ENCODE data around the gene COL4A6.

The COL4A6 gene

DNA sequence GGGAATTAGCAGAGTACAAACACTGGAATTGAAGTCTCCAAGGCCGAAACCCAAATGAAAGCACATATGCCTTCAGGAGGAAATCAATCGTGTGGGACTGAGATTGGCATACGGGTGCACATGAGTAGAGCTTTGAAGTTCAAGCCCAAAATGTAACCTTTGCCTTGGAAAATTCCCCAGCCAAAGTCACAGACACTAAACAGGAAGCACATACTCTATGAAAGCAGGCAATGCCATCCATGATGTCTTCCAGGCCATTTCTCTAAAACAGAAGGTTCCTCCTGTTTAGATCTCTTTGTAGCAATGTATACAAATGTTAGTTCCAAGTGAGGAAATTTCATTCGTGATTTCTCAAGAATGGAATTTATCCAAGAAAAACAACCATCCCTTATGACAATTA, 162.5 kb downstream of the COL4A6 start:
- TF ChIP-seq, protein P1, sequence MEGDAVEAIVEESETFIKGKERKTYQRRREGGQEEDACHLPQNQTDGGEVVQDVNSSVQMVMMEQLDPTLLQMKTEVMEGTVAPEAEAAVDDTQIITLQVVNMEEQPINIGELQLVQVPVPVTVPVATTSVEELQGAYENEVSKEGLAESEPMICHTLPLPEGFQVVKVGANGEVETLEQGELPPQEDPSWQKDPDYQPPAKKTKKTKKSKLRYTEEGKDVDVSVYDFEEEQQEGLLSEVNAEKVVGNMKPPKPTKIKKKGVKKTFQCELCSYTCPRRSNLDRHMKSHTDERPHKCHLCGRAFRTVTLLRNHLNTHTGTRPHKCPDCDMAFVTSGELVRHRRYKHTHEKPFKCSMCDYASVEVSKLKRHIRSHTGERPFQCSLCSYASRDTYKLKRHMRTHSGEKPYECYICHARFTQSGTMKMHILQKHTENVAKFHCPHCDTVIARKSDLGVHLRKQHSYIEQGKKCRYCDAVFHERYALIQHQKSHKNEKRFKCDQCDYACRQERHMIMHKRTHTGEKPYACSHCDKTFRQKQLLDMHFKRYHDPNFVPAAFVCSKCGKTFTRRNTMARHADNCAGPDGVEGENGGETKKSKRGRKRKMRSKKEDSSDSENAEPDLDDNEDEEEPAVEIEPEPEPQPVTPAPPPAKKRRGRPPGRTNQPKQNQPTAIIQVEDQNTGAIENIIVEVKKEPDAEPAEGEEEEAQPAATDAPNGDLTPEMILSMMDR (IDR thresholded peaks at IDR 0.05; ENCODE audit: insufficient read depth, low read depth, low read length, missing control alignments): no peak
- no peak for DNase-seq (ENCODE audit: low read depth)
- no peak overlapping the region for H3K4me3 ChIP-seq (ENCODE audit: low read length)

- DNase-seq (ENCODE audit: low read depth): no peak
- TF ChIP-seq, protein P1 (IDR thresholded peaks at IDR 0.05; ENCODE audit: insufficient read depth, low read depth, low read length, missing control alignments): no peak
- H3K4me3 ChIP-seq (ENCODE audit: low read length): no peak overlapping the region
Observed at GRCh38 chrX:108271397-108271787, 166.8 kb downstream of the COL4A6 start.

DNA sequence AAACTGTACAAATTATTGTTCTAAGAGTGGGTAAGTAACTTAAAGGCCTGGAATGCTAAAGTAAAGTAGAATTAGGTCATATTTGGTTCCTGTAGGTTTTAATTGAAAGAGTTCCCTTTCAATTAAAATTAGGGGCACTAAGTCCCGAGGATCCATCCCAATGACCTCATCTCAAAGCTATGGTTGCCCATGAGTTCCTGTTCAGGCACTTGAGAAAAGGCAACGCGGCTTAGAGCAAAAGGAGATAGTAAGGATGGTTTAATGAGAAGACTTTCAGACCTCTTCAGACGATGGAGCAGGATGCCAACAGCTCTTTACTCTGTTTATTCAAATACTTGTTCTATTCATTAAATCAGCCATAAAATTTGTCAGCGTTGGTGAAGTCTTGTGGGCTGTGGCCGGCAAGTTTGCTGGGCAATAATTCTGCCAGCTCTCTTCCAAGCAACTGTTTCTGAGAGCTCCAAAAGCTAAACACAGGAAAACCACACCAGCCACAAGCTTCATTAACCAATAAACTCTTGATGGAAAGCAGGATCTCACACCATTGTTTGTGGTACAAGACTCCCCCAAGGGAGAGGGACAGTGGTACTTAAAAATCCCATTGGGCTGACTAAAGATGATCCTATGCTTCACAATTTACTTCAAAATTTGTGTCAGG, 167.4 kb downstream of the COL4A6 start:
- peak; percentile 40 for DNase-seq (ENCODE audit: low read depth)
- no peak overlapping the region for H3K4me3 ChIP-seq (ENCODE audit: low read length)
- TF ChIP-seq, protein P1 (IDR thresholded peaks at IDR 0.05; ENCODE audit: insufficient read depth, low read depth, low read length, missing control alignments): no peak

GRCh38 chrX:108270280-108270679, 167.9 kb downstream of the COL4A6 start:
- DNase-seq (ENCODE audit: low read depth): peak; percentile 90
- no peak overlapping the region for H3K4me3 ChIP-seq (ENCODE audit: low read length)
- TF ChIP-seq, protein P1 (IDR thresholded peaks at IDR 0.05; ENCODE audit: insufficient read depth, low read depth, low read length, missing control alignments): no peak

GRCh38 chrX:108268434-108269080, 169.7 kb downstream of the COL4A6 start:
- TF ChIP-seq, protein P1 (IDR thresholded peaks at IDR 0.05; ENCODE audit: insufficient read depth, low read depth, low read length, missing control alignments): no peak
- peak; percentile 63 for DNase-seq (ENCODE audit: low read depth)
- H3K4me3 ChIP-seq (ENCODE audit: low read length): no peak overlapping the region

- peak; percentile 33 for DNase-seq (ENCODE audit: low read depth)
- TF ChIP-seq, protein P1 (IDR thresholded peaks at IDR 0.05; ENCODE audit: insufficient read depth, low read depth, low read length, missing control alignments): no peak
- no peak overlapping the region for H3K4me3 ChIP-seq (ENCODE audit: low read length)
Observed at GRCh38 chrX:108267557-108267956, 170.7 kb downstream of the COL4A6 start.

GRCh38 chrX:108264376-108264775, 173.8 kb downstream of the COL4A6 start:
- no peak overlapping the region for H3K4me3 ChIP-seq (ENCODE audit: low read length)
- TF ChIP-seq, protein P1 (IDR thresholded peaks at IDR 0.05; ENCODE audit: insufficient read depth, low read depth, low read length, missing control alignments): no peak
- DNase-seq (ENCODE audit: low read depth): no peak
